Chondrocyte (in vitro differentiated cells): ENCODE data around the gene SEL1L3. TPM values are rescaled to one million over a fixed set of nuclear protein-coding genes. Genes with fewer than 3 reads are reported as not detected.

ENCODE experiments used
- DNase-seq: peaks from one replicate; pipeline ENCODE4 v3.0.0; 2021; ENCODE audit warnings: mixed read lengths, low spot score
- H3K27ac Mint-ChIP-seq: one replicate; pipeline ENCODE4 v1.8.0; 2021; ENCODE audit warnings: mild to moderate bottlenecking, moderate library complexity, mixed read lengths; ENCODE audit not compliant: unreplicated experiment
- H3K27me3 Mint-ChIP-seq: 2 replicates; pipeline ENCODE4 v1.8.0; 2021; ENCODE audit warnings: low read depth, mixed read lengths
- H3K36me3 Mint-ChIP-seq: 2 replicates; pipeline ENCODE4 v1.8.0; 2021; ENCODE audit warnings: low read depth, mixed read lengths
- H3K4me1 Mint-ChIP-seq: 2 replicates; pipeline ENCODE4 v1.8.0; 2021; ENCODE audit warnings: low read depth, mild to moderate bottlenecking, mixed read lengths
- H3K4me3 Mint-ChIP-seq: one replicate; pipeline ENCODE4 v1.8.0; 2021; ENCODE audit warnings: mild to moderate bottlenecking, moderate library complexity, mixed read lengths; ENCODE audit not compliant: unreplicated experiment
- H3K9me3 Mint-ChIP-seq: 2 replicates; pipeline ENCODE4 v1.8.0; 2021; ENCODE audit warnings: low read depth, mixed read lengths
- CTCF ChIP-seq: fragments of 200-600 bp; sonication (generic); IDR thresholded peaks from 2 replicates; pipeline ENCODE4 v1.5.0; 2021; ENCODE audit warnings: antibody characterized with exemption, mild to moderate bottlenecking, moderate library complexity
- total RNA-seq: library from RNA; stranded (reverse); gene quantifications from 3 replicates; pipeline ENCODE4 v1.2.1, GENCODE V29; 2021

Gene SEL1L3
- total RNA-seq, 1 donor from 2014 or later: 30.3 TPM

- Mint-ChIP-seq H3K27me3 (no peaks in the 10 kb centered on the region), H3K9me3 (no peaks in the 10 kb centered on the region), H3K4me1 (peaks cover 9% of the 10 kb centered on the region), H3K4me3 (no peak overlapping the region), H3K36me3 (no peaks in the 10 kb centered on the region), H3K27ac (no peak overlapping the region)
- no peak for TF ChIP-seq CTCF
- DNase-seq: no peak
Measured at GRCh38 chr4:25879091-25879584, 16.4 kb upstream of the SEL1L3 start.

- peaks cover 5% of the 10 kb centered on the region for H3K4me1 Mint-ChIP-seq
- H3K36me3 Mint-ChIP-seq: no peaks in the 10 kb centered on the region
- no peaks in the 10 kb centered on the region for H3K27me3 Mint-ChIP-seq
- no peak for DNase-seq
- TF ChIP-seq CTCF: no peak
- no peaks in the 10 kb centered on the region for H3K9me3 Mint-ChIP-seq
- H3K27ac Mint-ChIP-seq: no peak overlapping the region
- no peak overlapping the region for H3K4me3 Mint-ChIP-seq
Measured at GRCh38 chr4:25878676-25879075, 15.9 kb upstream of the SEL1L3 start.

GRCh38 chr4:25875281-25875745 is 12.5 kb upstream of the SEL1L3 start:
- TF ChIP-seq CTCF: no peak
- Mint-ChIP-seq H3K27ac (no peak overlapping the region), H3K4me3 (no peak overlapping the region), H3K9me3 (no peaks in the 10 kb centered on the region), H3K4me1 (peaks cover 2% of the 10 kb centered on the region), H3K36me3 (no peaks in the 10 kb centered on the region), H3K27me3 (no peaks in the 10 kb centered on the region)
- DNase-seq: no peak

GRCh38 chr4:25874655-25875054 is 11.9 kb upstream of the SEL1L3 start:
- Mint-ChIP-seq H3K4me1 (no peaks in the 10 kb centered on the region), H3K27ac (no peak overlapping the region), H3K27me3 (no peaks in the 10 kb centered on the region), H3K9me3 (no peaks in the 10 kb centered on the region), H3K4me3 (no peak overlapping the region), H3K36me3 (no peaks in the 10 kb centered on the region)
- no peak for DNase-seq
- TF ChIP-seq CTCF: no peak

- H3K27ac Mint-ChIP-seq: no peak overlapping the region
Measured at GRCh38 chr4:25873632-25874129, 10.9 kb upstream of the SEL1L3 start.

More at GRCh38 chr4:25873632-25874129, 10.9 kb upstream of the SEL1L3 start:
- H3K4me1 Mint-ChIP-seq: no peaks in the 10 kb centered on the region
- no peak for DNase-seq
- no peaks in the 10 kb centered on the region for H3K9me3 Mint-ChIP-seq
- H3K4me3 Mint-ChIP-seq: no peak overlapping the region
- no peaks in the 10 kb centered on the region for H3K27me3 Mint-ChIP-seq
- no peaks in the 10 kb centered on the region for H3K36me3 Mint-ChIP-seq
- no peak for TF ChIP-seq CTCF
